8988T (cell line): ENCODE results near the gene CBFA2T3.

Experiments
- DNase-seq: peaks from one replicate; pipeline ENCODE4 v3.0.0; 2011

The CBFA2T3 gene

GRCh38 chr16:88830783-88831182 is 146.2 kb downstream of the CBFA2T3 start:
- DNase-seq: no peak

GRCh38 chr16:88830258-88830657 is 146.7 kb downstream of the CBFA2T3 start:
- DNase-seq: no peak

GRCh38 chr16:88828711-88829110 is 148.3 kb downstream of the CBFA2T3 start:
- DNase-seq: no peak

- DNase-seq: no peak
Measured at GRCh38 chr16:88827727-88828126, 149.3 kb downstream of the CBFA2T3 start.

- no peak for DNase-seq
Measured at GRCh38 chr16:88826070-88826840, 150.8 kb downstream of the CBFA2T3 start.

GRCh38 chr16:88825146-88825545 is 151.9 kb downstream of the CBFA2T3 start:
- DNase-seq: no peak
